Kidney tubule cell (primary cell): ENCODE measurements around the gene AFF3.

Experiments used
- DNase-seq: peaks from one replicate; pipeline ENCODE4 v3.0.0-alpha.2; 2018; ENCODE audit warnings: low spot score

The AFF3 gene

DNA sequence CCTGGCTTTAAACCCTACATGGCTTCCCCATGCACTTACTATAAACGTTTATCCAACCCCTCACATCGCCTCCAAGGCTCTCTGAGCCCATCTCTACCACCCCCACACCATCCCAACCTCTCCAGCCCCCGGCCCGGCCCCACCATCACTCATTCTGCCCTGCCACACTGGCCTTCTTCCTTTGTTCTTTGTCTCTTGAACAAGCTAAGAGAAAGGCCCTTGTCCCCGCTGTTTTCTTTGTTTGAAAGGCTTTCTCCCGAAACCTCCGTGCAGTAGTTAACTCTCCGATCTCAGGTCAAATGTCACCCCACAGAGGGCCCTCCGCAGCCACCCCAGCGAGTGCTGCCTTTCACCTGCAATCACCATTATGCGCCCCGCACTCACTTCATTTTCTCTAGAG is 100.4 kb downstream of the AFF3 start:
- DNase-seq = no peak

DNA sequence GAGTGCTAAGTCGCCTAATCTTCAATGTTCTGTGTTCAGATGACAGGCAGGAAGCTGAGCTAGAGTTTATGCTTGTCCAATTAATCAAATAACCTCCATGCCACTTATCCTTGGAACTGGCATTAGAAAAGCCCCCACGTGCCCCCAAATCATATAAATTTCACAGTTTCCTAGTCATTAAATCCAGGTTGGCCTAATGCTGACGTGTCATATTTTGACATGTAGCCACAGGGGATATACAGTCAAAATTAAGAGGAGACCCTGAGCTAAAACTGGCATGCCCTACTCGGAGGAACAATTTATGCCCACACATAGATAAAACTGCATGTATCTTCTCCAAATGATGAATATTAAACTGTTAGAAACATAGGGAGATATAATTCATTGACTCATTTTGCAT is 101.0 kb downstream of the AFF3 start:
- no peak for DNase-seq

DNA sequence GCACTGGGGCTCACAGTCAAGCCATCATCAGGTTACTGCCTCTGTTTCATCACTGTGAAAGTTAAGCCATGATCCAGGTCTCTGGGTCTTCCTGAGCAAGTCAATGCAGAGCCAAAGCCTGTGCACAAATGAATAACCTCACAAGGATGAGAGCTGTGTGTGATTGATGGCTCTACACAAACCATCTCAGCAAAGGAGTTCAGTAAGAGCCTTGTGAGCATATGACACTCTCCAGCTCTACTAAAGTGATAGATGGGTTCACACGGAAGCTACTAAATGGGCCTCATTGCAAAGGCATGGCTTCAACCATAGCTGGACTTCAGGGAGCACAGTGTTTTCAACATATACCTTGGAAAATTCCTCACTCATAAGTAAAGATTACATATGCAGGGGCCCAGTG is 101.5 kb downstream of the AFF3 start:
- no peak for DNase-seq

DNA sequence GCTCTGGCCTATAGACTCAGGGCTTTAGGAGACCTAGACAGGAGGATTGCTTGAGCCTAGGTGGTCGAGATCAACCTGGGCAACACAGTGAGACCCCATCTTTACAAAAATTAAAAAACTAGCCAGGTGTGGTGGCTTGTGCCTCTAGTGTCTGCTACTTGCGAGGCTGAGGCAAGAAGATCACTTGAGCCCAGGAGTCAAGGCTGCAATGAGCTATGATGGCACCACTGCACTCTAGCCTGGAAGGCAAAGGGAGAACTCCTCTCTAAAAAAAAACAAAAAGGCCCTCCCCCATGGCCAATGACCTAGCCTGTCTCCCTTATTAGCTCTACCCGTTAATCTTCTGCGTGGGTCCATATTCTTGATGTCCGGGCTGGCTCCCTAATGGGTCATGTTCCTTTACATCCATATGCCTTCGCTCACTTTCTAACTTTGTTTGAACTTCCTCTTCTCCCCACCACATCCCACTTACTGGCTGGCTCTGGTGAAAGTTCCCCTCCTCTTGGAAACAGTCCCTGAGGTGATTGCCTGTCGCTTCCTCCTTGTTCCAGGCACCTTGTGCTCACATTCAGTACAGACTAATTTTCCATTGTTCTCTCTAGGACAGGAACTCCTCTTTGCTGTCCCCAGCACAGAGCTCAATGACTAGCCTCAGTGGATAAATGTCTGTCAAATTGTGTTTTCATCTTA is 103.0 kb downstream of the AFF3 start:
- no peak for DNase-seq

DNA sequence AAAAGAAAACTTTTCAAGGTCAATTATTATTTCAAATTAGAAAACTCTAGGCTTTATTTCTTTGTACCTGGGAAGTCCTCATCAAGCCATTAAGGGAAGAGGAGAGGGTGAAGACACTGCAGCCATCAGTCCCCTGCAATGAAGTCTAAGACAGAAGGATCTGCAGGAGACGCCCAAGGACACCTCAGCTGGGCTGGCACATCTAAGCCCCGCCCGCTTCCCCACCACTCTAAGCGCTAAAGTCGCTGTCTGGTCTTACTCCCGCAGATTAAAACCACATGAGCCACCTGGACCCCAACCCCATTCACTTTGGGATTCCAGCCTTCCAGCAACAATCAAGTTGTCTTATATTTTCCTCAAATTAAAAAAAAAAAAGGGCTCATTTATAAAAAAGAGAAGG is 104.4 kb downstream of the AFF3 start:
- no peak for DNase-seq

DNA sequence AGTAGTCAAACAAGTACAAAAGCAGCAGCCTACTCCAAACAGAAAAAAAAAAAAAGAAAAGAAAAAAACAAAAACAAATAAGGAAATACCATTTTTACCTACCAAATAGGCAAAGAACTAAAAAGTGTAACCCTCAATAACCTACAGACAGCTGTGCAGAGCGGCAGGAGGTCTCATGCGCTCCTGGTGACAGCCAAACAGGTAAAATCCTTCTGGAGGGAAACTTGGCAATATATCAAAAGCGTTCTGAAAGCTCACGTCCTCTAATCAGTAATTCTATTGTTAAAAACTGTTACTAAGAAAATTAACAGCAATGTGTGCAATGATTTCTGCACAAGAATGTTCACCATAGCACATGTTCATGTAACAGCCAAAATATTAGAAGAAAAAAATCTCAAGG is 105.6 kb downstream of the AFF3 start:
- no peak for DNase-seq

DNA sequence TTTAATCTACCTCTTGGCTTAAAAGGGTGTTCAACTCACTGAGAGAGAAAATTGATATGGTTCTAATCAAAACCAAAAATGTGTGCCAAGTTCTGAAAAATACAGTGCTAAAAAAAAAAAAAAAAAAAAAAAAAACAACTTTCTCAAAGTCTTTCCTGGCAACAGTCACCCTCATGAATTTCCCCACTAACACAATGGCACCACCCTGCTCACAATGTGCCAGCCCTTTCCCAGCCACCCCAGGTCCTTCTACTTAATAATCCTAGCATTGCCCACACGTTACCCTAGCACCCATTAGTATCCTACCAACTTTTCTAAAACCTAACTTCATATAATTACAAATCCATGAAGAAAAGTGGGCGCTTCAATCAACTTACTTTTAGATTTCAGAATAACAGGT is 106.4 kb downstream of the AFF3 start:
- DNase-seq = no peak

DNA sequence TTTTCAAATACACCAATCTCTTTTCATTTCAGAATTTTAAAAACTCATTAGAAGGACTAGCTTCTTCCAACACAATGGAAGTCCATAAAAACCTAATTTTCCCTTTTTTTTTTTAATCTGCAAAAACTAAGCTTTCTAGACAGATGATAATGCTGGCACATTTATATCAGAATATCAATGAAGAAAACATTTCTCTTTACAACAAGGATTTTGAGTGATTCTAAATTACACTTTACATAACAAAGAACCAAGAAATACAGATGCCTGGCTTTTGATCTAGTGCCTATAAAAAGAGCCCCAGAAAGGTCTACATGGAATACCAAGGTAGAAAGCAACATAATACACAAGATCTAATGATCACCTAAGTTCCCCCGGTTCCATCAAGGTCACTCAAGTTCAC is 108.0 kb downstream of the AFF3 start:
- no peak for DNase-seq

DNA sequence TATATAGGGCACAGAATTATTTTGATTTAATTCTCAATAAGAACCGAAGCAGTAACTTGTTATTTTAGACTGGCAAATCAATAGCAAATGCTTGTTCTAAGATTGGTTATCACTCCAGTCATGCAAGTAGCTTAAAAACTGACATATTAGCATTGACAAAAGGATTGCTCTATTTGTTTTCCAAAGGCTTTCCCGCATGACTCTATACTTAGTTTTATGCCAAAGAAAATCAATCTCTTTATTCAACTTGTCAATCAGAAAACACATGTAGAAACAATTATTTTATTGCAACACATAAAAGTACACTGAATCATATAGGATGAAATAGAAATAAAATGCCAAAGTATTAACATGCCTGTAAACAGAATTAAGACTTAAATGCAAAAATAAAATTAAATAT is 108.4 kb downstream of the AFF3 start:
- no peak for DNase-seq

DNA sequence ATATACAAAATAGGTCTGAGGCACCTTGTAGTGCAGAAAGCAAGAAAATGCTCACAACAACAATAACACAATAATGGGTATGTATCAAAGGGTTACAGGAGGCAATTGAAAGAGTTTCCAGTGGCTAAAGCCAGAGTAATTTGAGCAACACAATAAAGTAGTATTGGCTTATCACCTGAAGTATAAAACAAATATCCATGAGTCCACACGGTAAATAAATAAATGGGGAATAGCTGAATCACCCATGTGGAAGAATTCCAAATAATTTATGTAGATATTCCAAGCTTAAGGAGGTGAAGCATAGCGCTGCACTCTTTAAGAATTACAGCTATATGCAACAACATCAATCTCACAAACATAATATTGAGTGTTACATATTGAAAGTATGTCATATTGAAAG is 110.8 kb downstream of the AFF3 start:
- no peak for DNase-seq

DNA sequence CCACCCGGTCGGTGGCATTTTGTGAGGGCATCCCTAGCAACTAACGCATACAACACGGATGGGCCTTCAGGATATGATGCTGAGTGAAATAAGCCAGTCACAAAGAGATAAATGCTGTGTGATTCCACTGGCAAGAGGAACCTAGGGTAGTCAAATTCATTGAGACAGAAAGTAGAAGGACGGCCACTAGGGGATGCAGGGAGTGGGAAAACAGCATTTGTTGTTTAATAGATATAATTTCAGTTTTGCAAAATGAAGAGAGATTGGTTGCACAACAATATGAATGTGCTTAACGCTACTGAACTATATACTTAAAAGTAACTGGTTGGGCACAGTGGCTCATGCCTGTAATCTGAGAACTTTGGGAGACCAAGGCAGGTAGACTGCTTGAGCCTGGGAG is 112.9 kb downstream of the AFF3 start:
- DNase-seq = no peak

DNA sequence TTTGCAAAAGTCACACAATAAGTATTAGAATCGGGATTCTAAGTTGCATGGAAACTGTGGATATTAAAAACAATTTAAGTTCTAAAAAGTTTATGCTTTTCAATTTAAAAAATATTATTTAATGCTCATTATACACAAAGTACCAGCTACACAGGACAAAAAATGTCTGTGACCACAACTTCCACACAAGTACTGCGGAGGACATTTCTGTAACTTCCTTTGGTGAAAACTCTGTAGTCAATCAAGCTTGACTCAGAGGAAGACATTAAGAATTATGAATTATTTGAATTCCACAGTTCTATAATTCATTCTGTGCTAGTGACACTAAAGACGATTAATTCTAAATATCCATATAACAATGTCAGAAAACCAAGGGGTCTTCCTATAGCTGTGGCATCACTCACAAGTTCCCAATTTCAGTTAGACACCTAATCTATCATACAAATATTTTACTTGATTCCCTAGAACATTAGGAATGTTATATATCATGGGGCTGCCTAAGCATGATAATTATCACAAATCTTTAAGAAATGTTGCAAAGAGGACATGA is 120.5 kb downstream of the AFF3 start:
- no peak for DNase-seq

DNA sequence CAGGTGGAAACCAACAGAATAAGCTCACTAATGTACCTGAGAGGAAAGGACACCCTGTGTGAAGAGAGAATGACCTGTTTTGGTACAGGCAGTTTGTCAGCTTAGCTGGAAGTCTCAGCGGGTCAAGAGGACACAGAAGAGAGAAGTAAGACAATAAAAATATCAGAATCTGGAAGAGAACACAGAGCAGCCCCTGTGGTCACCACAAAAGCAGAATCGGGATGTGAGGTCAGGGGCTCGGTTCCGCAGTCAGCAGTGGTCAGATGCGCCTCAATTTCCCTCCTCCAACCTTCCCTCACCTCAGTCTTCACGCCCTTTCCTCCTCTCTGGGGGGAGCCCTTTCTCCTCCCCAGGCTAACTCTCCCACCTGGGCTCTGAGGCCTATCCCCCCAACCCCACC is 122.9 kb downstream of the AFF3 start:
- no peak for DNase-seq

DNA sequence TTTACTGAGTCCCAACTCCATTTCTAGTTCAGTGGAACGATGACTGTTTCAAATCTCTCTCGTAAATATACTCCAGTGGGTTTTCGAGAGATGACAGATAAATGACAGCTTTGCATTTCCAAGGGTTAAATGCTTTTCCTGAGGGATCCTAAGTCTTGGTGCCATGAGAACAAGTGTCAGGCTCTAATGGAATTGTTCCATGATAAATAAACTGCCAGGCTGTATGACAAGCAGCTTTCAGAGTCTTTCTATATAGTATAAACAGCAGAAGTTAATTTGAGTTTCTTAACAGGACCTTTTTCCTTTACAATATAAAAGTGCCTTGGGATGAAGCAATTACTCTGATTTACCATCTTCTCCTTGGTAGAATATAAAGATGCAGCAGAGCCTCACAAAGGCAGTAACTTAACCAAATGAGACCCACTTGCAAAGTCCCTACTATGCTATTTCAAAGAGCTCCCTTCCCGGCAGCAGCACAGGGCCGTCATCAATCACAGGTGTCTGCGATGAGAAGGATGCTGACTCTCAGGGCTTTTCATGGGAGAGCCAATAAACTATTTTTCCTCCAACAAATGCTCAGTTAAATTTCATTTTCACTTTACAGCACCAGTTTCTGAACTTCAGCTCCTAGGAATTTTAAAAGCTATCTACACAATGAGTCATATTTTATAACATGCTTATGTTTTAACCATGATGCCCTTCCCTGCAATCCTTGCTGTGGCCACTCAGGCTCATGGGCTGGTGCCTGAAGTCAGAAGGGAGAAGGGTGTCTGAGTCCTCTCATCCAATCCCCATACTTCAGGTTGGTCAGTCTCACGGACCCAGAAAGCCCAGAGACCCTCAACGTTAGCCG is 123.8 kb downstream of the AFF3 start:
- peak; percentile 69 for DNase-seq

DNA sequence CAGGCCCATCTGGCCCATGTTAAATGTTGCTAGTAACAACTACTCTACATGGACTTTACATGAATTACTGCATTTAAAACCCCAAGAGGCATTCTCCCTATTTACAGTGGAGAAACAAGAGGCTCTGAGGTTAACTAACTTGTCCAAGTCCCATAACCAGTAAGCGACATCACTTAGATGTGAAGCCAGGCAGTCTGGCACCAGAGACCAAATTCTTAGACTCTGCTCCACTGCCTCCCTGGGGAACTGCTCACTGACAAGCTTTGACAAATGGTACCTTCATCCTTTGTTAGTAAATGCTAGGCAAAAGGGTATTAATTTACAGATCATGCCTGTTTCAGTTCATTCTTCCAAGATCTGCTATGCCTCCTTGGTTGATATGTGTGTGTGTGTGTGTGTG is 124.8 kb downstream of the AFF3 start:
- DNase-seq = peak; percentile 55

DNA sequence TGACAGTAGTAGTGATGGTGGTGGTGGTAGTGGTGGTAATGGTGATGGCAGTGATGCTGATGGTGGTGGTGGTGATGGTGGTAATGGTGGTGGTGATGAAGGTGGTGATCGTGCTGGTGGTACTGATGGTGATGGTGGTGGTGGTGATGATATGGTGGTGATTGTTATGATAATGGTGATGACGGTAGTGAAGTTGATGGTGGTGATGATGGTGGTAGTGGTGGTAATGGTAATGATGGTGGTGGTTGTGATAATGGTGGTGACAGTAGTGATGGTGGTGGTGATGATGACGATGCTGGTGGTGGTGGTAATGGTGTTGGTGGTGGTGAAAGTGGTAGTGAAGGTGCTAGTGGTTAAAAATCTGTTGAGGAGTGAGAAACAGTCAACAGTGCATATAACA is 125.6 kb downstream of the AFF3 start:
- DNase-seq = no peak

DNA sequence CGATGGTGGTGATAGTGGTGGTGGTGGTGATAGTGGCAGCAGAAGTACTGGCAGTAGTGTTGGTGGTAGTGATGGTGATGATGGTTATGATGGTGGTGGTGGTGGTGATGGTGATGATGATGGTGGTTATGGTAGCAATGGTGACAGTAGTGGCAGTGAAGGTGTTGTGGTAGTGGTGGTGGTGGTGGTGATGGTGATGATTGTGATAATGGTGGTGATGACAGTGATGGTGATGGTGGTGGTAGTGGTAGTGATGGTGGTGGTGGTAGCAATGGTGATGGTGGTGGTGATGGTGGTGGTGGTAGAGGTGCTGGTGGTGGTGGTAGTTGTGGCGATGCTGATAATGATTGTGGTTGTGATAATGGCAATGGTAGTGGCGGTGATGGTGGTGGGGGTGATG is 126.5 kb downstream of the AFF3 start:
- no peak for DNase-seq

DNA sequence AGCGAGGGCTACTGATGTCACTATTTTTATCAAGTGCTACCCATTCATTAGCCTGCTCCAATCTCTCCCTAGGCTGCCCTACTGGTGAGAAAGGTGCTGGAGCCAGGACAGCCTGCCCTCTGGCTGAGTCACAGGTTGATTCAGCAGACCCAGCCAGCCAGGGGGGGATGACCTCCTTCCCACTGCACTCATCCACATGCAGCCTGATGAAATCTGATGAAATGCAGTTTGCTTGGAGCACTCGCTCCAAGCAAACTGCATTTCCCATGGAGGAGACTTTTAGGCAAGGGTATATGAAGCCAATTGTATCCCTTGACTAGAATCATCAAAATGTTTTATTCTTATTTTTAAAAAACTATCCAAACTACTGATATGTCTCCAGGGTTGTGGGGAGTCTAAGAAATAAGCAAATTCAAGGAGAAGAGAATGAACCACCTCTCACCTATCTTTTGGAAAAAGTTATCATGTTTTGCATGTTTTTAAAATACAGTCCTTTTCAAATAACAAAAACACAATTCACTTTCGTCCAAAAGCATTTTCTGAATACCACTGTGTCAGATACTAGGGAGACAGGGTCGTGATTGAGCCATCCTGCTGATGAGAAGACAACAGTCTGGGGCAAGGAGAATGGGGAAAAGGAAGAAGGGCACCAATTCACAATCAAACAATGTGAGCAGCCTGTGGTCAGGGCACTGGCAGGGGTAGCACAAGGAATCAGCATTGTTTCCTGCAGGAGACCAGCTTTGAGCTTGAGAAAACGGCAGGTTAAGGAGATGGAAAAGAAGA is 128.3 kb downstream of the AFF3 start:
- DNase-seq = peak; percentile 89

DNA sequence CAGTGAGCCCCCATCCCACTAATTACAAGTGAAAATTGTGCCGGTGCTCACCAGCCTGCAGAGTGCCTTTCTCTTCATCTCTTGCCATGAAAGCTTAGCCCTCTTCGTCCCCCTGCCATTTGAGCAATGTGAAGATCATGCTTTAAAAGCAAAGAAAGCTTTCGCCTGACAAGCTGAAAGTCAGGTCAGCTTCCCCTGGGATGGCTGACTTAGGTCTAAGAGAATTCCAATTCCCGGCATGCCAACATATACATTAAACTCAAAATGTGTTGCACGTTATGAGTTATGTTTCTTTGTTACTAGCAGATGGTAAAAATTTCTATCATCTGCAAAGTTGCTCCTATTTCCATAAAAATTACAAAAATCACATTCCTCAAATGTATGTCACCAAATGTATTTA is 129.8 kb downstream of the AFF3 start:
- DNase-seq = no peak

DNA sequence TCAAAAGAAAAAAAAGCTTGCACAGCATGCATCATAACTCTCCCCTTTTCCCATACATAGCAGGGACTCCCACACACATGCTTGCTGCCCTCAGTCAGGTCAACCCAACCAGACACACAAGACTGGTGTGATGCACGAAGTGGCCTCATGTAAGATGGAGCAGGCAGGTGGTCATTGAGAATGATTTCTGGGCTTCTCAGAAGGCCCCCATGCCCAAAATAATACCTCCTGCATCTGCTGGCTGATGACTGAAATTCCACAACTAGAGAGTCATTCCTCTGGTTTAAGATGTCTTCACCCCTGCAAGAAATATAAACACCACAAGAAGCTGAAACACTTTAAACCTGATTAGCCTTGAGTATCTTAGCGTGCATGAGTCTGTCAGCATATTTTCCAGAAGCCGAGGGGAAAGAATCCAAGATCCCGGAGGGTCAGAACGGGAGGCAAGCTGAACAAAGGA is 131.1 kb downstream of the AFF3 start:
- DNase-seq = peak; percentile 64

DNA sequence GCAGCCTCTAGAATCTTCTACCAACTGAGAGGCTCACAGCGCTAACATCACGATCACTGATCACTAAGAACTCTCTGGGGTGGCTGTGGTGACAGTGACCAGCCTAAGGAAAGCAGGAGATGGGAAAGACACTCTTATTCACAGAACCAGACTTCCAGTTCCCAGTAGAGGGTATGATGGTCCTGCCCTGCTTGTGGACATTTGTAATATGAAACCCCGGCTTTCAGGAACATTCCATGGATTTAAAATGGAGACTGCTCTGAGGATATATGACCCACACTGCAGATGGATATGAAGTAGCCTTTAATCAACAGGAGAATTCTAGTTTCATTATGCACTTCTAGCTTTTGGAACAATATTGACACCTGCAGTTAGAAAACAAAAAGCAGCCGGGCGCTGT is 131.8 kb downstream of the AFF3 start:
- DNase-seq = no peak

DNA sequence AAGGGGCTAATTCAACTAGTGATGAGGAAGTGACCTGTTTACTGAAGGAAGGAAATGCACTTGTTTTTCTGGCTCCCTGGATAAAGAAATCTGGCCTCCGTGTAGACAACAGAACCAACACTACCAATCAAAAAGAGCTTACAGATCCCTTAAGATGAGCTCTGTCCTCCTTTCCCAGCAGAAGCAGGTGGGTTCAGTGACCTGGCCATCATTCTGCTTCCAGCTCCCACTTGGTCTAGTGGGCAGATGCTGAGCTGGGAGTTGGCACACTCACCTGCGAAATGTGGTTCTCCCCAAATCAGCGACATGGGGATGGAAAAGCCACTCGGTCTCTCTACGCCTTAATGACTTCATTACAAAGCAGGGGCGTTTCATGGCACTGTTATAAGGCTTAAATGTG is 132.6 kb downstream of the AFF3 start:
- no peak for DNase-seq

DNA sequence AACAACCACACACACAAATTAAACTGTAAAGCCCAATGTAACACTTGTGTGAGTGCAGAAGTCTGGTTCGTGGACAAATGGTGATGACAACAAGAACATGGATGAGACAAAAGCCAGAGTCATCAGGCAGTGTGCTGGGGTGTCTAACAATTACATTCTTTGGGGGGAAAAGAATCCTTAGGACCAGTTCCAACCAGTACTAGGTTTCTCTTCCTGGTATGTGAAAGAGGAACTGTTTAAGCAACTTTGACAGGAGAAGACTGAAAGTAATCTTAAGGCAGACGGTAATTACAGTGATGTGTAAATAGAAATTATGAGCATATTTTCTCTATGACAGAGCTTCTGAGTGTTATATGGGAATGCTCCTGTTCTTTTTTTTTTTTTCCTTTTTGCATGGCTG is 133.4 kb downstream of the AFF3 start:
- peak; percentile 46 for DNase-seq
